Mesenchymal stem cell (in vitro differentiated cells and primary cell): ENCODE measurements around the gene WDR90.

Source experiments
- DNase-seq: peaks from one replicate; pipeline ENCODE4 v3.0.0-alpha.2; 2013
- H2AFZ ChIP-seq: one replicate; pipeline ENCODE4 v1.6.1; 2013; ENCODE audit warnings: low read depth, mild to moderate bottlenecking, control low read depth, inconsistent platforms, low read length, moderate library complexity
- H2AK5ac ChIP-seq: 2 replicates; pipeline ENCODE4 v1.6.1; 2013; ENCODE audit warnings: low read length, moderate library complexity, mild to moderate bottlenecking, inconsistent platforms; ENCODE audit not compliant: severe bottlenecking
- H2BK120ac ChIP-seq: one replicate; pipeline ENCODE4 v1.6.1; 2013; ENCODE audit warnings: low read depth, mild to moderate bottlenecking, inconsistent platforms, low read length, moderate library complexity
- H2BK12ac ChIP-seq, 2 experiments: one replicate each; pipeline ENCODE4 v1.6.1; 2013; ENCODE audit warnings: inconsistent platforms in 2 of 2, low read length in 2 of 2, mild to moderate bottlenecking in 2 of 2, moderate library complexity in 2 of 2, control low read depth in 1 of 2
- H2BK15ac ChIP-seq: one replicate; pipeline ENCODE4 v1.6.1; 2013; ENCODE audit warnings: mild to moderate bottlenecking, low read depth, inconsistent platforms; ENCODE audit not compliant: poor library complexity, severe bottlenecking
- H2BK5ac ChIP-seq: 2 replicates; pipeline ENCODE4 v1.6.1; 2013; ENCODE audit warnings: low read depth, mild to moderate bottlenecking, low read length, control low read depth, inconsistent platforms; ENCODE audit not compliant: poor library complexity, severe bottlenecking
- H3K14ac ChIP-seq, 2 experiments: one replicate each; pipeline ENCODE4 v1.6.1; 2013; ENCODE audit warnings: inconsistent platforms in 2 of 2, low read length in 2 of 2, control low read depth in 1 of 2, mild to moderate bottlenecking in 1 of 2, moderate library complexity in 1 of 2
- H3K18ac ChIP-seq, 2 experiments: one replicate each; pipeline ENCODE4 v1.6.1; 2013; ENCODE audit warnings: inconsistent platforms in 2 of 2, low read length in 2 of 2, control low read depth in 1 of 2, low read depth in 1 of 2, mild to moderate bottlenecking in 1 of 2
- H3K23ac ChIP-seq, 2 experiments: one replicate each; pipeline ENCODE4 v1.6.1; 2013; ENCODE audit warnings: inconsistent platforms in 2 of 2, low read length in 2 of 2, mild to moderate bottlenecking in 2 of 2, moderate library complexity in 2 of 2, control low read depth in 1 of 2
- H3K27ac ChIP-seq: 2 replicates; pipeline ENCODE4 v1.5.1; 2013; ENCODE audit warnings: mild to moderate bottlenecking, moderate library complexity, low read length, control low read depth, inconsistent platforms; ENCODE audit not compliant: poor library complexity, severe bottlenecking
- H3K27me3 ChIP-seq, 2 experiments: 2 replicates each; pipeline versions ENCODE4 v1.6.1 to v1.7.0; 2013; ENCODE audit warnings: low read length in 2 of 2, mild to moderate bottlenecking in 2 of 2, moderate library complexity in 2 of 2, control low read depth in 1 of 2, inconsistent platforms in 1 of 2; ENCODE audit not compliant: control insufficient read depth in 1 of 2, insufficient read depth in 1 of 2
- H3K36me3 ChIP-seq, 2 experiments: 2 replicates each; pipeline versions ENCODE4 v1.6.1 to v1.7.0; 2013; ENCODE audit warnings: low read length in 2 of 2, control low read depth in 1 of 2, inconsistent platforms in 1 of 2, low read depth in 1 of 2, mild to moderate bottlenecking in 1 of 2; ENCODE audit not compliant: insufficient read depth in 2 of 2, control insufficient read depth in 1 of 2
- H3K4ac ChIP-seq, 2 experiments: one replicate each; pipeline ENCODE4 v1.6.1; 2013; ENCODE audit warnings: inconsistent platforms in 2 of 2, low read length in 2 of 2, mild to moderate bottlenecking in 2 of 2, moderate library complexity in 2 of 2, control low read depth in 1 of 2, low read depth in 1 of 2
- H3K4me1 ChIP-seq: 2 replicates; pipeline ENCODE4 v1.6.1; 2013; ENCODE audit warnings: low read depth, low read length, control low read depth; ENCODE audit not compliant: control insufficient read depth, insufficient read depth
- H3K4me2 ChIP-seq: 2 replicates; pipeline ENCODE4 v1.6.1; 2013; ENCODE audit warnings: low read length, mild to moderate bottlenecking, inconsistent platforms; ENCODE audit not compliant: poor library complexity, severe bottlenecking
- H3K4me3 ChIP-seq, 2 experiments: 2 replicates each; pipeline versions ENCODE4 v1.5.1 to v1.7.0; 2013; ENCODE audit warnings: low read length in 2 of 2, mild to moderate bottlenecking in 2 of 2, control low read depth in 1 of 2, low read depth in 1 of 2; ENCODE audit not compliant: insufficient read depth in 1 of 2
- H3K79me1 ChIP-seq: replicated peaks from 2 replicates; pipeline ENCODE4 v1.6.1; 2013; ENCODE audit warnings: mild to moderate bottlenecking, control low read depth, low read length, inconsistent platforms; ENCODE audit not compliant: poor library complexity, severe bottlenecking
- H3K9ac ChIP-seq: 2 replicates; pipeline ENCODE4 v1.7.0; 2013; ENCODE audit warnings: mild to moderate bottlenecking, low read length, moderate library complexity
- H3K9me3 ChIP-seq: 2 replicates; pipeline ENCODE4 v1.7.0; 2013; ENCODE audit warnings: mild to moderate bottlenecking, low read length; ENCODE audit not compliant: control insufficient read depth
- H4K8ac ChIP-seq: one replicate; pipeline ENCODE4 v1.6.1; 2013; ENCODE audit warnings: inconsistent platforms, mild to moderate bottlenecking, low read length, moderate library complexity
- H4K91ac ChIP-seq: one replicate; pipeline ENCODE4 v1.6.1; 2013; ENCODE audit warnings: mild to moderate bottlenecking, low read length, inconsistent platforms
- WGBS: methylation state at CpG from one replicate; pipeline ENCODE4 v1.1.7; 2013; ENCODE audit warnings: mixed read lengths; 5-methylcytosine and 5-hydroxymethylcytosine counted together

Gene WDR90

DNA sequence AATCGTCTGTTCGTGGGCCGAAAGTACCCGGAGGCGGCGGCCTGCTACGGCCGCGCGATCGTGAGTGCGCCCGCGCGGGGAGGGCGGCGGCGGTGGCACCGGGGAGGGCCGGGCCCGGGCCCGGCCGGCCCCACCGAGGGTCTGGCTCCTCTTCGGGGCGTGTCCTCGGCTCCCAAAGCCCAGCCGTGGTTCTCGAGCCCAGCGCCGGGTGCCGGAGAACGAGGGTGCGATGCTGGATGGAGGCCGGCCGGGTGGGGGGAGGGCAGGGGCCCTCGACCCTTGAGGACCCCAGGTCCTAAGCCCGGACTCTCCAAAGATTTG lies 31.4 kb downstream of the WDR90 start:
- H3K14ac ChIP-seq, result peak overlapping the region in 1 of 2 experiments; percentile 80
- H3K18ac ChIP-seq, result peak overlapping the region; percentile 50 to 76
- peak overlapping the region; percentile 59 for H3K27ac ChIP-seq
- H2BK5ac ChIP-seq, result peak overlapping the region; percentile 20
- peaks cover 14% of the 10 kb centered on the region for H3K79me1 ChIP-seq
- H3K23ac ChIP-seq, result no peak overlapping the region
- H4K91ac ChIP-seq, result peak overlapping the region; percentile 52
- H2AFZ ChIP-seq, result no peak overlapping the region
- H3K4me3 ChIP-seq, result peak overlapping the region; percentile 80 to 93
- peak overlapping the region; percentile 65 to 91 for H3K4ac ChIP-seq
- H3K9ac ChIP-seq, result peak overlapping the region; percentile 94
- peak overlapping the region; percentile 72 for H4K8ac ChIP-seq
- no peak overlapping the region for H2BK15ac ChIP-seq
- H2BK120ac ChIP-seq, result peak overlapping the region; percentile 45
- H3K27me3 ChIP-seq, result no peaks in the 10 kb centered on the region
- H3K36me3 ChIP-seq, result peaks cover 29 to 58% of the 10 kb centered on the region in 2 experiments
- DNase-seq, result no peak
- under 1% methylated on average over 38 of the region's 38 CpGs for whole genome bisulfite sequencing
- no peak overlapping the region for H2AK5ac ChIP-seq
- H3K9me3 ChIP-seq, result no peaks in the 10 kb centered on the region
- peaks cover 71% of the 10 kb centered on the region for H3K4me1 ChIP-seq
- H2BK12ac ChIP-seq, result no peak overlapping the region
- H3K4me2 ChIP-seq, result peak overlapping the region; percentile 83

DNA sequence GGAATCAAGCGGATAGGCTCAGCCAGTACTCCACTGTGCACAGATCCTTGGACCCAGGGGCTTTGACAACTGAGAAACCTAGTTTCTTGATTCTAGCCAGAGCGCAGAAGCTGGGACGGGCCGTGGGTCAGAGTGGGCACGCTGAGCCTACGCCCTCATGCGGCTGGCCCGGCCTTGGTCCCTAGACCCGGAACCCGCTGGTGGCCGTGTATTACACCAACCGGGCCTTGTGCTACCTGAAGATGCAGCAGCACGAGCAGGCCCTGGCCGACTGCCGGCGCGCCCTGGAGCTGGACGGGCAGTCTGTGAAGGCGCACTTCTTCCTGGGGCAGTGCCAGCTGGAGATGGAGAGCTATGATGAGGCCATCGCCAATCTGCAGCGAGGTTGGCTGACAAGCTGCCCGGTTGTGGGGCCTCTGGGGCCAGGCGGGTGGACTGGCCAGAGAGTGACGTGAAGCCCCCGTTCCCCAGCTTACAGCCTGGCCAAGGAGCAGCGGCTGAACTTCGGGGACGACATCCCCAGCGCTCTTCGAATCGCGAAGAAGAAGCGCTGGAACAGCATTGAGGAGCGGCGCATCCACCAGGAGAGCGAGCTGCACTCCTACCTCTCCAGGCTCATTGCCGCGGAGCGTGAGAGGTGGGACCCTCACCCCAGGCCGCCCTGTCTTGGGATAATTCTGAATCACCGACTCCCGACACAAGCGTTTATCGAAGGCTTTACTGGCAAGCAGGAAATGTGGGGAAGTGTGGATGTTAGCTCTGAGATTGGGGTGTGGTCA lies 32.0 kb downstream of the WDR90 start:
- peak overlapping the region in 1 of 2 experiments; percentile 31 for H2BK12ac ChIP-seq
- WGBS, result 59% methylated on average over 44 of the region's 44 CpGs

DNA sequence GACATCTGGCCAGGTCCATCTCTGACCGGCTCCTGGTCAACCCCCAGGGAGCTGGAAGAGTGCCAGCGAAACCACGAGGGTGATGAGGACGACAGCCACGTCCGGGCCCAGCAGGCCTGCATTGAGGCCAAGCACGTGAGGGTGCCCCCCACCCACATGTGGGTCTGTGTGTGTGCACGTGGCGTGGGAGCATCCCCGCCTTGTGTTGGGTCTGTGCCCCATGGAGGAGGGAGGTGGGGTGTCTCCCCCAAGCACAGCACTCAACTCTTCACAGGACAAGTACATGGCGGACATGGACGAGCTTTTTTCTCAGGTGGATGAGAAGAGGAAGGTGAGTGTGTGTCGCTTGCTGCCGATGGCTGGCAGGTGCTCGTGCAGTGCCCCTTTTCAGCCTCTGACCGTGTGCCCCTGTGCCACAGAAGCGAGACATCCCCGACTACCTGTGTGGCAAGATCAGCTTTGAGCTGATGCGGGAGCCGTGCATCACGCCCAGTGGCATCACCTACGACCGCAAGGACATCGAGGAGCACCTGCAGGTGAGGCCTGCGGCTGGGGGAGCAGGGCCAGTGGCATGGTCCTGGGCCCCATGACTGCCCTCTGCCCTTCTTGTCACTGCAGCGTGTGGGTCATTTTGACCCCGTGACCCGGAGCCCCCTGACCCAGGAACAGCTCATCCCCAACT lies 32.7 kb downstream of the WDR90 start:
- Histone ChIP-seq H2BK15ac (no peak overlapping the region), H3K36me3 (peaks cover 36 to 68% of the 10 kb centered on the region in 2 experiments), H3K23ac (no peak overlapping the region), H3K4me1 (peaks cover 68% of the 10 kb centered on the region), H4K8ac (peak overlapping the region; percentile 38), H2AFZ (no peak overlapping the region), H2BK12ac (no peak overlapping the region), H4K91ac (no peak overlapping the region), H2BK120ac (no peak overlapping the region), H3K4me3 (peak overlapping the region in 1 of 2 experiments; percentile 93), H3K79me1 (peaks cover 27% of the 10 kb centered on the region), H3K27me3 (no peaks in the 10 kb centered on the region), H2AK5ac (no peak overlapping the region), H3K27ac (no peak overlapping the region), H3K14ac (no peak overlapping the region), H2BK5ac (no peak overlapping the region), H3K4ac (no peak overlapping the region), H3K4me2 (peak overlapping the region; percentile 83), H3K9ac (peak overlapping the region; percentile 94), H3K9me3 (no peaks in the 10 kb centered on the region), H3K18ac (no peak overlapping the region)
- 85% methylated on average over 28 of the region's 28 CpGs for WGBS
- no peak for DNase-seq

More for the DNA sequence above, 32.0 kb downstream of the WDR90 start:
- Histone ChIP-seq H3K9me3 (no peaks in the 10 kb centered on the region), H3K27me3 (no peaks in the 10 kb centered on the region), H3K4me3 (peak overlapping the region; percentile 80 to 93), H2AFZ (peak overlapping the region; percentile 3), H4K8ac (no peak overlapping the region), H3K36me3 (peaks cover 29 to 64% of the 10 kb centered on the region in 2 experiments), H3K9ac (peak overlapping the region; percentile 94), H2AK5ac (no peak overlapping the region), H3K27ac (peak overlapping the region; percentile 59), H3K4me1 (peaks cover 70% of the 10 kb centered on the region), H3K4ac (peak overlapping the region; percentile 33 to 91), H3K4me2 (peak overlapping the region; percentile 83), H3K18ac (no peak overlapping the region), H2BK120ac (peak overlapping the region; percentile 15), H3K79me1 (peaks cover 19% of the 10 kb centered on the region), H3K14ac (peak overlapping the region in 1 of 2 experiments; percentile 88), H2BK5ac (no peak overlapping the region), H4K91ac (no peak overlapping the region), H2BK15ac (no peak overlapping the region), H3K23ac (peak overlapping the region in 1 of 2 experiments; percentile 85)
- DNase-seq, result peak; percentile 58
